Natural killer cell (primary cell): ENCODE measurements around the gene CHST9. TPM values are rescaled to one million over a fixed set of nuclear protein-coding genes. Genes with fewer than 3 reads are reported as not detected.

Source experiments
- ATAC-seq, 3 donors: fragments of 150-1000 bp in 2 of 3; fragments of 200-7000 bp in 1 of 3; cut with Tn5 transposase; 1 replicate in 1 of 3; 2 replicates in 2 of 3; pipeline ENCODE4 v1.10.0; 2021; ENCODE audit warnings: mild to moderate bottlenecking in 2 of 3, moderate library complexity in 2 of 3
- DNase-seq, 2 donors: peaks; one replicate each; pipeline versions ENCODE4 v3.0.0 to v3.0.0-alpha.2; 2013 to 2021; ENCODE audit warnings: mixed read lengths in 1 of 2
- H3K27ac ChIP-seq: one replicate; pipeline ENCODE4 v1.5.1; 2013; ENCODE audit warnings: mild to moderate bottlenecking, low read length
- H3K27me3 ChIP-seq: one replicate; pipeline ENCODE4 v1.6.1; 2013; ENCODE audit warnings: low read length; ENCODE audit not compliant: control insufficient read depth, insufficient read depth
- H3K36me3 ChIP-seq: one replicate; pipeline ENCODE4 v1.6.1; 2013; ENCODE audit warnings: low read length; ENCODE audit not compliant: control insufficient read depth, insufficient read depth
- H3K4me1 ChIP-seq: one replicate; pipeline ENCODE4 v1.6.1; 2013; ENCODE audit warnings: low read length; ENCODE audit not compliant: control insufficient read depth, insufficient read depth
- H3K4me3 ChIP-seq: one replicate; pipeline ENCODE4 v1.5.1; 2013; ENCODE audit warnings: low read length
- H3K9me3 ChIP-seq: one replicate; pipeline ENCODE4 v1.6.1; 2013; ENCODE audit warnings: low read length; ENCODE audit not compliant: control insufficient read depth, insufficient read depth
- H3K27ac Mint-ChIP-seq, 2 donors: one replicate each; pipeline ENCODE4 v1.8.0; 2022; ENCODE audit warnings: mild to moderate bottlenecking in 2 of 2, mixed read lengths in 2 of 2, moderate library complexity in 1 of 2
- H3K27me3 Mint-ChIP-seq, 2 donors: one replicate each; pipeline ENCODE4 v1.8.0; 2022; ENCODE audit warnings: low read depth in 2 of 2, mixed read lengths in 2 of 2
- H3K36me3 Mint-ChIP-seq: one replicate; pipeline ENCODE4 v1.8.0; 2022; ENCODE audit warnings: mixed read lengths
- H3K4me1 Mint-ChIP-seq, 2 donors: one replicate each; pipeline ENCODE4 v1.8.0; 2022; ENCODE audit warnings: mixed read lengths in 2 of 2
- H3K4me3 Mint-ChIP-seq: one replicate; pipeline ENCODE4 v1.8.0; 2022; ENCODE audit warnings: mild to moderate bottlenecking, moderate library complexity, mixed read lengths
- H3K9me3 Mint-ChIP-seq, 2 donors: one replicate each; pipeline ENCODE4 v1.8.0; 2022; ENCODE audit warnings: mixed read lengths in 2 of 2
- WGBS: methylation state at CpG from one replicate; pipeline ENCODE4 v1.1.7; 2013; ENCODE audit warnings: missing lambda C conversion rate; ENCODE audit not compliant: insufficient coverage; 5-methylcytosine and 5-hydroxymethylcytosine counted together
- intact Hi-C: fragments of 100-400 bp; cut with micrococcal nuclease; formaldehyde crosslinking; loops from one replicate; pipeline ENCODE4 v1.14.2; 2022
- total RNA-seq, 4 donors: library from RNA; stranded (reverse); fragments of 120-200 nt in 1 of 4; gene quantifications; one replicate each; pipeline versions ENCODE4 v1.2.3 to v1.2.4, GENCODE V29; 2013 to 2022
- TF ChIP-seq, protein P1 (sequence below): fragments of 200-600 bp; IDR thresholded peaks from one replicate; pipeline ENCODE4 v1.8.0; 2022; ENCODE audit warnings: antibody characterized with exemption

The CHST9 gene
- total RNA-seq, 3 donors from 2014 or later (not counting 1 experiment from before 2014, with no cell fraction given) = not detected

DNA sequence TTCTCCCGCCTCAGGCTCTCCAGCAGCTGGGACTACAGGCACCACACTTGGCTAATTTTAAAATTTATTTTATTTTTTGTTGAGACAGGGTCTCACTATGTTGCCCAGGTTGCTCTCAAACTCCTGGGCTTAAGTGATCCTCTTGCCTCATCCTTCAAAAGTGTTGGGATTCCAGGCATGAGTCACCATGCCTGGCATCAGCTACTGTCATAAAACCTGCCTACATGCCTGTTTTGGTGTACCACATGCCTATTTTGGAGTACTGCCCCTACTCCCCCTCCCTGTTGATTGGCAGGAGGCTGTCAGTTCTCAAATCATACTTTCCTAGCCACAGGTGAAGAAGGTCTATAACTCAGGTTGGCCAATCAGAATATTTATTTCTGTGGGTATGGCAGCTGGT, 64.0 kb downstream of the CHST9 start:
- no peaks in the 10 kb centered on the region for H3K4me1 ChIP-seq
- H3K4me1 Mint-ChIP-seq = no peaks in the 10 kb centered on the region
- TF ChIP-seq, protein P1, sequence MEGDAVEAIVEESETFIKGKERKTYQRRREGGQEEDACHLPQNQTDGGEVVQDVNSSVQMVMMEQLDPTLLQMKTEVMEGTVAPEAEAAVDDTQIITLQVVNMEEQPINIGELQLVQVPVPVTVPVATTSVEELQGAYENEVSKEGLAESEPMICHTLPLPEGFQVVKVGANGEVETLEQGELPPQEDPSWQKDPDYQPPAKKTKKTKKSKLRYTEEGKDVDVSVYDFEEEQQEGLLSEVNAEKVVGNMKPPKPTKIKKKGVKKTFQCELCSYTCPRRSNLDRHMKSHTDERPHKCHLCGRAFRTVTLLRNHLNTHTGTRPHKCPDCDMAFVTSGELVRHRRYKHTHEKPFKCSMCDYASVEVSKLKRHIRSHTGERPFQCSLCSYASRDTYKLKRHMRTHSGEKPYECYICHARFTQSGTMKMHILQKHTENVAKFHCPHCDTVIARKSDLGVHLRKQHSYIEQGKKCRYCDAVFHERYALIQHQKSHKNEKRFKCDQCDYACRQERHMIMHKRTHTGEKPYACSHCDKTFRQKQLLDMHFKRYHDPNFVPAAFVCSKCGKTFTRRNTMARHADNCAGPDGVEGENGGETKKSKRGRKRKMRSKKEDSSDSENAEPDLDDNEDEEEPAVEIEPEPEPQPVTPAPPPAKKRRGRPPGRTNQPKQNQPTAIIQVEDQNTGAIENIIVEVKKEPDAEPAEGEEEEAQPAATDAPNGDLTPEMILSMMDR = no peak
- no peaks in the 10 kb centered on the region for H3K27me3 Mint-ChIP-seq
- H3K27ac Mint-ChIP-seq = no peak overlapping the region
- no peak for ATAC-seq
- no peak for DNase-seq
- H3K36me3 Mint-ChIP-seq = no peaks in the 10 kb centered on the region
- 80% methylated on average over 1 of the region's 1 CpG for WGBS
- H3K4me3 Mint-ChIP-seq = no peak overlapping the region
- H3K9me3 ChIP-seq = no peaks in the 10 kb centered on the region
- no peak overlapping the region for H3K27ac ChIP-seq
- no peak overlapping the region for H3K4me3 ChIP-seq
- H3K9me3 Mint-ChIP-seq = peaks cover 6 to 8% of the 10 kb centered on the region in 2 donors
- intact Hi-C loops = no loop called here
- H3K36me3 ChIP-seq = no peaks in the 10 kb centered on the region
- H3K27me3 ChIP-seq = no peaks in the 10 kb centered on the region

DNA sequence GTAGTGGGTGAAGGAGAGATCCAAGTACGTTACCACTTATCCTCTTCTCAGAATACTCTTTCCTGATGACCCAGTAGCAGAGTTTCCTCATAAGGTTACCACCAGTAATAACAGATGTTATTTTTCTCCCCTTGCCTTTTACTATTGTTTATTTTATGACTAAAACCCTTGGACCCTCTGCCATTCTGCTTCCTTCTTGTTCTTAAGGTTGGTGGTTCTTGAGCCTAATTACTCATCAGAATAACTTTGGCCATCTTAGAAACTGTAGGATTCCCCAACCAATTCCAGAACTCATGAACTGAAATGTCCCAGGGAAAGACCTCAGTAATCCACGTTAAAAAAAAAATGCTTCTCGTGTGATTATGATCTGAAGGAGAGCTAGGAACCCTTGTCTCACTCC, 64.9 kb downstream of the CHST9 start:
- Mint-ChIP-seq H3K4me3 (no peak overlapping the region), H3K27me3 (no peaks in the 10 kb centered on the region), H3K27ac (no peak overlapping the region), H3K4me1 (no peaks in the 10 kb centered on the region), H3K9me3 (peaks cover 6 to 8% of the 10 kb centered on the region in 2 donors), H3K36me3 (no peaks in the 10 kb centered on the region)
- H3K36me3 ChIP-seq = no peaks in the 10 kb centered on the region
- ATAC-seq (no peak), DNase-seq (no peak)
- no CpG with 5 or more reads among the region's 3 CpGs for WGBS
- H3K27ac ChIP-seq = no peak overlapping the region
- TF ChIP-seq, protein P1 = no peak
- H3K9me3 ChIP-seq = no peaks in the 10 kb centered on the region
- no peaks in the 10 kb centered on the region for H3K4me1 ChIP-seq
- H3K27me3 ChIP-seq = no peaks in the 10 kb centered on the region
- intact Hi-C loops = no loop called here
- H3K4me3 ChIP-seq = no peak overlapping the region

DNA sequence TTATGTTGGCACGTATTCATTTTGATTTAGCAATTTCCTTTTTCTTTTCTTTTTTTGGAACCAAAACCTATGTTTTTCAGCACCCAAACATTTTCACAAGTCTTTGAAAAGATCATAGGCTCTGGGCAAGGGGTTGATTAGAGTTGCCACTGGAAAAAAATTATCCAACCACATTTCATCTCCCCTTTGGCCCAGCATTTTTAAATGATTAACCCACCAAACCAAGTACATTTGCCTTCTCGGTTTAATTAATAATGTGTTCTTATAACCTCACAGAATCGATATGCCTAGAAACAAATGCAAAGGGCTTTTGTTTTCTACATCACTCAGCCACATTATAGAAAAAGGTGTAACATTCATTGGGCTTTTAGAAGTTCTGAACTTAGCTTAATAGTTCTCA, 66.1 kb downstream of the CHST9 start:
- Mint-ChIP-seq H3K36me3 (no peaks in the 10 kb centered on the region), H3K9me3 (peaks cover 6 to 8% of the 10 kb centered on the region in 2 donors), H3K4me1 (no peaks in the 10 kb centered on the region), H3K27ac (no peak overlapping the region), H3K27me3 (no peaks in the 10 kb centered on the region), H3K4me3 (no peak overlapping the region)
- Histone ChIP-seq H3K27ac (no peak overlapping the region), H3K4me1 (no peaks in the 10 kb centered on the region), H3K27me3 (no peaks in the 10 kb centered on the region), H3K36me3 (no peaks in the 10 kb centered on the region), H3K4me3 (no peak overlapping the region), H3K9me3 (no peaks in the 10 kb centered on the region)
- DNase-seq (no peak), ATAC-seq (no peak)
- intact Hi-C loops = no loop called here
- WGBS = 73% methylated on average over 2 of the region's 3 CpGs
- TF ChIP-seq, protein P1 = no peak

DNA sequence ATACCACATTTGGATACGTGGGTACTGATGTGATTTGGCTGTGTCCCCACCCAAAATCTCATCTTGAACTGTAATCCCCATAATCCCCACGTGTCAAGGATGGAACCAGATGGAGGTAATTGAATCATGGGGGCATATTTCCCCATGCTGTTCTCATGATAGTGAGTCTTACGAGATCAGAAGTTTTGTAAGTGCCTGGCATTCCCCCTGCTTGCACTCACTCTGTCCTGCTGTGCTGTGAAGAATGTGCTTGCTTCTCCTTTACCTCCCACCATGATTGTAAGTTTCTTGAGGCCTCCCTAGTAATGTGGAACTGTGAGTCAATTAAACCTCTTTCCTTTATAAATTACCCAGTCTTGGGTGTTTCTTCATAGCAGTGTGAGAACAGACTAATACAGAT, 70.3 kb downstream of the CHST9 start:
- no peaks in the 10 kb centered on the region for H3K4me1 ChIP-seq
- H3K27ac ChIP-seq = no peak overlapping the region
- Mint-ChIP-seq H3K27me3 (no peaks in the 10 kb centered on the region), H3K36me3 (no peaks in the 10 kb centered on the region), H3K27ac (no peak overlapping the region), H3K4me1 (no peaks in the 10 kb centered on the region), H3K9me3 (peaks cover 4 to 6% of the 10 kb centered on the region in 2 donors), H3K4me3 (no peak overlapping the region)
- H3K9me3 ChIP-seq = peaks cover 3% of the 10 kb centered on the region
- intact Hi-C loops = no loop called here
- no peak overlapping the region for H3K4me3 ChIP-seq
- ATAC-seq (no peak), DNase-seq (no peak)
- no peaks in the 10 kb centered on the region for H3K36me3 ChIP-seq
- H3K27me3 ChIP-seq = no peaks in the 10 kb centered on the region
- WGBS = 76% methylated on average over 3 of the region's 3 CpGs
- TF ChIP-seq, protein P1 = no peak
